ENCODE results near the gene CLECL1.

CLECL1 gene

DNA sequence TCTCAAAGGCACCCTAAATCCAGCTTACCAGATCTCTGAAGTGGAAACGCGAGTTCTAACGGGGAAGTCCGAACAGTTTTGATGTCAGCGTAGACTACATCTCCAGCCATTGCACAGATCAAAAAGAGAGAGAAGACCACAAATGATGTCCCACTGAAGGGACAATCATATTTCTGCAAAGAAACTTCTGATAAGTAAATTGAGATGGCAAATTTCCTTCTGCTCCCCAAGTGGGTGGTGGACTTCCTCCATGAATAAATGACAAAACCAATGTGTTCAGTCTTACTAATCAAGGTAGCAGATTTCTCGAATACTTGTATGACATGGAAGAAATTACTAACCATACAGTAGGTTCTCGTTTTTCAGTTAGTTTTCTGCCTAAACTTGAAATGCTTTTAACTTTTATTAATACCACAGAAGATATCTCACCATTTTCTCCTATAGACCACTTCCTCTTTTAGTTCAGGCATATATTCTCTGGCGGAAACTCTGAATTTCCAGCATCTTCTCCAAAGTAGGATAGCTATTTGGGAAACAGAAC lies at the start of gene CLECL1:
TSS of gene CLECL1 (minus strand) at position 177 of the 541 bp plus-strand sequence.
- no peak for DNase-seq (ENCODE audit: low spot score)

DNA sequence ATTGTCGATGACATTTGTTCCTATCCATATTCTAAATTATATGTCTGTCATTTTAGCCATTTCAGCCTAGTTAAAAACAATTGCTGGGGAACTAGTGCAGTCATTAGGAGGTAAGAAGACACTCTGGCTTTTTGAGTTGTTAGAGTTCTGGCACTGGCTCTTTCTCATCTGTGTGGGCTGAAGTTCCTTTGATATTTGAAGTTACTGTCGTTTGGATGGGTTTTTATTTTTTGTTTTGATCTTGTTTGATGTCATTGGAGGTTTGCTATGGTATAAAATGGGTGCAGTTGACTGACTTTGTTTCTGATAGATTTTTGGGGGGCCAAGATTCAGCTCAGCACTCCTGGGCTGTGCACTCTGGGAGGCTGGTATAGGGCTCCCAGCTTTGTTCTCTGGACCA lies 48.5 kb upstream of the CLECL1 start:
- DNase-seq (ENCODE audit: low spot score): no peak

DNA sequence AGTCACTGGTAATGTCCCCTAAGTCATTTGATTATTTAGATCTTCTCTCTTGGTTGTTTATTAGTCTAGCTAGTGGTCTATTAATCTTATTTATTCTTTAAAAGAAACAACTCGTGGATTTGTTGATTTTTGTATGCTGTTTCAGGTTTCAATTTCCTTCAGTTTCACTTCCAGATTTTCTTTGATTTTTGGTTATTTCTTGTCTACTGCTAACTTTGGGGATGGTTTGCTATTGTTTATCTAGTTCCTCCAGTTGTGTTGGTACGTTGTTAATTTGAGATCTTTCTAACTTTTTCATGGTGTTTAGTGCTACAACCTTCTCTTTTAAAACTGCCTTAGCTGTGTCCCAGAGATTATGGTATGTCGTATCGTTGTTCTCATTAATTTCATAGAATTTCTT lies 46.3 kb upstream of the CLECL1 start:
- no peak for DNase-seq (ENCODE audit: low spot score)

DNA sequence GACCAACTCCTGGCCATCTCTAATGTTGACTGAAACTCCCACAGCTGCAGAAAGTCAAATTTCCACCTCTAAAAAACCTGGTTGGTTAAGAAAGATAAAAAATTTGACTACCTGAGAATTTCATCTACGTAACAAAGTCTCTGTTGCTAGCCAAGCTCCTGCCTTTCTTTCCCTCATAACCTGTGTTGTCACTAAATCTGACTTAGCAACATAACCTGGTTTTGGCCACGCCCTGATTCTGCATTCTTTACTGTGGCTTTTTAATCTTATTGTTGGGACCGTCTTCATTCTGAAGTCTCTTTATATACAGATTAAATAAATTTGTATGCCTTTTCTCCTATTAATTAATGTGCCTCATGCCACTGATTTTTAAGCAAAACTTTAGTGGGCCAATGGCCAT lies 43.9 kb upstream of the CLECL1 start:
- no peak for DNase-seq (ENCODE audit: low spot score)

DNA sequence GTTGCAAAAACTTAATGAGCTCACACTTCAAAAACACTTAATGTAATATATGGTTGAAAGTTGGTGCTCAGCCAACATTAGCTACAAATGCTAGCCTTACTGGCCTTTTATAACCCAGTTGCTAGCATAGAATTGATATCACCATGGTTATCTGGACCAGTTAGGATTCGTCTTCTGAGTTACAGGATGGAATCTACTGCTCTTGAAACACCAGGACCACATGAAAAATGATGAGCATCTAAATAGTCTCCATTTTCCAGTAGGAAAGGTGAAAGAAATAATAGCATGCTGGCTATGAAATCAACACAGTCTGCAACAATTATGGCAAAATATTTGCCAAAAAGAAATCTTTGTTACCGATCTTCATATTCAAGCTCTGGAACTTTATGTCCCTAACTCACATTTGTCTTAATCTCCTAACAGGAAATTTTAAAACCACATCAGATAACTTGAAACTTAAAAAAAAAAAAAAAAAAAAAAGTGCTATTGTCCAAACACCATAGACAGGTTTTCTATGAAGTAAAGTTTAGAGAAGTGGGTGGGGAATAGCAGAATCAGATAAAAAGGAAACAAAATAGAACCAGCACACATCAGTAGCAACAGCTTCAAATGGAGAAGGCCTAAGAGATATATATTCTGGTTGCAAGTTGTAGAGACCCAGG lies 40.5 kb upstream of the CLECL1 start:
- no peak for DNase-seq (ENCODE audit: low spot score)

DNA sequence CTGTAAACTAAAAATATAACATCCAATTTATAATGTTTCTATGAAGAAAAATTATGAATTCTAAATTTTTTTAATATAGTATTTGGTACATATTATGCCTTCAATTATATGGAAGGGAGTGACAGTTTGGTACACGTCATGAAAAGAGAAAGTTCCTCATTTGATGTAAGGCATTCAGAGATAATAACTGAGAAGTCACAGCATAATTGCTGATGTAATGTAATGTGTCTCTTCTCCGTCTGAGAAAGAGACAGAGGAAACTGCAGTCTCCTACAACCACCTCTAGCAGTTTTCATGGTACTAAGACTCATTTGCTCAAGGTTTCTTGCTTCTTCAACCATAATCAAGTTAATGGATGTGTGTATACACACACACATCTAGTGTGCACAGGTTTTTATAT lies 30.1 kb upstream of the CLECL1 start:
- DNase-seq (ENCODE audit: low spot score): no peak

DNA sequence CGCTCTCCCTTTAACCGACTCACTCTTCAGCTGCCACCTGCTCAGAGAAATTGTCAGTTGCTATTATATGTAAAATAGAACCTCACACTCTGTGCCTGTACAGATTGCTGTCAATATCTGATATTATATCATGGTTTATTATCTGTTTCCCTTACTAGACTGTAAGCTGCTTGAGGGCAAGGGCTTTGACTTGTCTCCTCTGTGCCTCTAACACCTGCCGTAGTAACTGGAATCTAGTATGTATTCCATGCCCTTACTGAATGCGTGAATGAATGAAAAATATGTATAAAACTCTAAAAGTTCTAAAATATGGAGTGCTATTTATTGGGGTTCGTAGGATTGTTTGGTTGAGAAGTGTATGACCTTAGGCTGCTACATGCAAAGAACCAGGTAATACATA lies 29.5 kb upstream of the CLECL1 start:
- no peak for DNase-seq (ENCODE audit: low spot score)

DNA sequence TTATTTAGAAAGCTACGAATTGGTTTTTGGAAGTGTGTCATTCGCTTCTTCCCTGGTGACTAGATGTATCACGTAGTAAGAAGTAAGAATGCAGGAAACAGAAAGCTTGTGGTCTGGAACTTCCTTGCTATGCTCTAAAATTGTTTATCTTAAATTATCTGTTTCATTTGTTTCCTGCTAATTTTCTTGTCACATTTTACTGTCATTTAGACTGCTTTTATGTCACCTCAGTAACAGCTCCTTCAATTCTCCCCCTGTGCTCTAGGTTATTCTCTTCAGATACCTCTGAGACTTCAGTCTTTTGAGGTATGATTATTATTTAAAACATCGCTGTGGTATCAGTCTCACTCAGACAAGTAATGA lies 28.5 kb upstream of the CLECL1 start:
- no peak for DNase-seq (ENCODE audit: low spot score)

DNA sequence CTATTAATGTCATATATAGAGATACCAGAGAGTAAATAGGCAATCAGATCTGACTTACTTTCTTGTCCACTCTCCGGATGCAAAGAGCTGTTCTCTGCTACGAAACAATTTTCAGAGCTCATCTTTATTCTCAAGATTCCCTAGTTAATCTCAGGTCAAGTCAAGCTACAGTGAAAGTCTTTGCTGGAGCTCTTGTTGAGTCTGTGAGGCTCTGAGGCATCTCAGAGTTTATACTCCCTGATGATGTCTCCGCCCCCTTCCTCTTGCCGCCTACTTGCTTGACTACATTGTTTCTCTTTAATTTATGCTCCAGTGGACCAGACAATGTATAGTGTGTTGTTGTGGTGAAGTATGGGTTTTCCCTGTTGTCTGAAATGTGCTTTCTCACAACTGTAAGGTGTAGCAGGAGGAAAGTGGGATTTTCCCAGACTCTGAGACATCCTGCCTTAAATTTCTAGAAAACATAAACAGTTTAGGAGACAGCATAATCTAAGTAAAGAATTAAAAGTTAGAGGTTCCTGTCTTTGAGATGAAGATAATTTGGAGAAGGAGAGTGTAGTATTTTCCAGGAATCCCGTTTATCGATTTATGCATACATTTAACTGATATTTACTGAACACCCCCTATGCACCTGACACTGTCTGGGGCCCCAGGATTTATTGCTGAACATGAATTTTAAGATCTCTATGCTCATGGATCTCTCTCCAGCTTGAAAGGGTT lies 28.0 kb upstream of the CLECL1 start, which contains the start of gene CD69:
TSS of gene CD69 (minus strand) at position 203 of the 720 bp plus-strand sequence. CDS start at position 122, 81 bp downstream.
- no peak for DNase-seq (ENCODE audit: low spot score)

DNA sequence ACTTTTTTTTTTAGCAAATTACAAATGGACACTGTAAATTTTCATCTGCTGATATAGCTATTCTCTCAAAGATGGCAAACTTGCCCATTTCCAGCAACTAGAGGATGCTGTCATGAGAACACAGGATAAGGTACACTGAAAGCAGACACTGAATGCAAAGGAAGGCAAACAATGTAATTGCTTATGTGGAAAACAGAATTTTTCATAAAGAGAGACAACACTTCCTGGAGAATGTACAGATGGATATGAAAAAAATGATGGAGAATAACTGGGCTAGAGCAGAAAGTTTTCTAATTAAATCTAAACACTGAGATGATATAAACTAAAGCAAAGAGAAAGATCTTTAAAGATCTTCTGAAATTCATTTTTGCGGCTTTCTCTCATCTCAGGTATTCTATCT lies 27.2 kb upstream of the CLECL1 start:
- DNase-seq (ENCODE audit: low spot score): no peak

DNA sequence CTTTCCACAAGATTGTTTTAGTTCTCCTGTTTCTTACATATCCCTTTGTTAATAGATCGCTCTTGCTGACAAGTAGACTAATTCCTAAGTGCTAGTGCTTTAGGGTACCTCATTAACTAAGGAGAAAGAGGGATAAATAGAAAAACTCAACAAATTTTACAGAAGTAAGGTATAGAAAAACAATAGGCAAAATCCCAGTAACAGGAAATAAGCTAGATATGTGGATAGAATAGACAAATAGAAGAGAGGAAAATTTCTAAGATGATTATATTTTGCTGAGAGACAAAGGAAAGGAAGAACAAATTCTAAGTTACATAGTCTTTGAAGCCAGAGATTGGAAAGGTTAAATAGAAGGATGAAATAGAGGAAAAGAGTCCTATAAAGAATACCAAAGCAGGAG lies 26.8 kb upstream of the CLECL1 start:
- DNase-seq (ENCODE audit: low spot score): no peak

DNA sequence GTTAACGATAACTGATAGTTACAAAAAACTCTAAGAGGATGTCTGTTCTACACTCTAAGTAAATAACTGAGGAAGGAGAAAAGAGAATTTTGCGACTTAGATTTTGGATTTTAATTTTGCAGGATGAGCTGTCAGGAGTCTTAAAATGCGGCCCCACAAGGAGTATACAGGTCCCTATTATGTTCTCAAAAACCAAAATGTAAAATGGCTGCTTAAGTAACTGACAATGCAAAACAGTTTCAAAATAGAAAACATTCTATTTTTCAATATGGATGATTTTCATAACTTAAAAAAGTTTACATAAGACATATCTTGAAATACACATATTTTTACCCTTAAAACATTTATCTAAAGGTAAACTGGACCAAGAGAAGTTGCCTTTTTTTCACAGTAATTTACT lies 25.2 kb upstream of the CLECL1 start:
- no peak for DNase-seq (ENCODE audit: low spot score)

DNA sequence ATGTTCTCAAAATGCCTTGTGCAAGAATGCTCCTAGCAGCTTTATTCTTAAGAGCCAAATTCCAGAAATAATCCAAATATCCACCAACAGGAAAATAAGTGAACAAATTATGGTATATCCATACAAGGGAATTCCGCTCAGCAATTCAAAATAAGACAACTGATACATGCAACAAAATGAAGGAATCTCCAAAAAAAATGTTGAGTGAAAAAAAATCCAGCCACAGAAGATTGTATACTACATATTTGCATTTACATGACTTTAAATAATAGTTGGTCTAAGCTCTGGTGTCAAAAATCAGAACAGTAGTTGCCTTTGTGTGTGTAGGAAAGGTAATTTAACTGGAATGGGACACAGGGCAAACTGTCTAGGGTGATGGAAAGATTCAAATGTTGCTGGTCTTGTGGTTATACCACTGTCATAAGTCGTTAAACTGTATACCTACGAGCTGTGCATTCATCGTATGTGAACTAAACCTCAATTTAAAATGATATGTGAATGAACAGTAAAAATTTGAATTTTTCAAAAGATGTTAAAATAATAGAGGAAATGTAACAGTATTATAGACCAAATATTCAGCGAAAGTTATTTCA lies 24.6 kb upstream of the CLECL1 start:
- DNase-seq (ENCODE audit: low spot score): no peak

DNA sequence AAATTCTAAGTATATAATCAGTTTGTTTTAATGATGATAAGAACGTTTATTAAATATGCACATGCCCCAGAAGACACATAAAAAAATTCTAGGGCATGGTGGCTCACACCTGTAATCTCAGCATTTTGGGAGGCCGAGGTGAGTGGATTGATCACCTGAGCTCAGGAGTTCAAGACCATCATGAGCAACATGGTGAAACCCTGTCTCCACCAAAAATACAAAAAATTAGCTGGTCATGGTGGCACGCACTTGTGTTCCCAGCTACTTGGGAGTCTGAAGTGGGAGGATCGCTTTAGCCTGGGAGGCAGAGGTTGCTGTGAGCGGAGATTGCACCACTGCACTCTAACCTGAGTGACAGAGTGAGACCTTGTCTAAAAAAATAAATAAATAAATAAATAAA lies 23.8 kb upstream of the CLECL1 start:
- DNase-seq (ENCODE audit: low spot score): no peak

DNA sequence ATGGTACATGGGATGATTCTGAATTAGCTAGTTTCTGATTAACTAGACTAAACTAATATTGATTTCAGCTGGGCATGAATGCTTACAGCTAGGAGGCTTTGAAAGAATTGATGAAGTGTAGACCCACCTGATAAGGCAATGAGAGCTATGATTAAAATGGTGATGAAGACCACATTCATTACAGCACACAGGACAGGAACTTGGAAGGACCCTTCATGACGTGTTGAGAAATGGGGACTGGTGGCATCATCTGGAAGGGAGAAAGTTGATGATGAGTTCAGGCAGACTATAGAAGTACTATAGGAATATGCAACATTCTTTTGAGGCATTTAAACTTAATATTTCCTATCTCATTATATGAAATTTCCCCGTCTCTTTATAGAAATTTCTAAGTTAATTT lies 23.3 kb upstream of the CLECL1 start:
- no peak for DNase-seq (ENCODE audit: low spot score)

DNA sequence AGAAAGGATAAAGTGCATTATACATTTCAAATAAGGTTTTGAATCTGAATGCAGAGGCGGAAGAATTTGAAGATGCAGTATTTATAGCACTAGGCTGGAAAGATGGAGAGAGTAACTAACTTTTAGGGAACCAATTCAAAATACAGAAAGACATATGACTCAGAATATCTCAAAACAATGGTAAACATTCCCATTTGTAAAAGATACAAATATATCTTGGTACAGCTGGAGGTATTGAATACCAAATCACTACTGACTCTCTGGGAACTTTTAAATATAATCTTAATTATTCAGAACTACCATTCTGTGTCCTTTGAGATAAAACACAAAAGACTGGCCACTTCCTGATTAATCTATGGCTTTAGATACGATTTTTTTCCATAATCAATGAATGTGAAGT lies 22.7 kb upstream of the CLECL1 start:
- DNase-seq (ENCODE audit: low spot score): no peak

DNA sequence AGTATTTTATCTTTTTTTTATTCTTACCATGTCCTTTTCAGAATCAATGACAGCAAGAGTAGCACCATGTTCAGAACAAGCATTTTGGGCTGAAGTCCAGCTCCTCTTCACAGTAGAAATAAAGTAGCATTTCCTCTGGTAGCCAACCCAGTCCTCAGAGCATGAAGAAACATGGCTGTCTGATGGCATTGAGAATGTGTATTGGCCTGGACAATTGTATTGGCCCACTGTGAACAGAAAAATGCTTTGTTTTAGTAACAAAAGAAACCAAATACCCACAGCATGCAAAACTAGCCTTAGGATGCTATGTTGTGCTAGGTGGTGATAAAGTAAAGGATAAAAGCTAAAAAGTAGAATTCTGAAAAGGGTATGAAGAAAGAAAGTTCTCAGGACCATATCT lies 22.1 kb upstream of the CLECL1 start:
- DNase-seq (ENCODE audit: low spot score): no peak

DNA sequence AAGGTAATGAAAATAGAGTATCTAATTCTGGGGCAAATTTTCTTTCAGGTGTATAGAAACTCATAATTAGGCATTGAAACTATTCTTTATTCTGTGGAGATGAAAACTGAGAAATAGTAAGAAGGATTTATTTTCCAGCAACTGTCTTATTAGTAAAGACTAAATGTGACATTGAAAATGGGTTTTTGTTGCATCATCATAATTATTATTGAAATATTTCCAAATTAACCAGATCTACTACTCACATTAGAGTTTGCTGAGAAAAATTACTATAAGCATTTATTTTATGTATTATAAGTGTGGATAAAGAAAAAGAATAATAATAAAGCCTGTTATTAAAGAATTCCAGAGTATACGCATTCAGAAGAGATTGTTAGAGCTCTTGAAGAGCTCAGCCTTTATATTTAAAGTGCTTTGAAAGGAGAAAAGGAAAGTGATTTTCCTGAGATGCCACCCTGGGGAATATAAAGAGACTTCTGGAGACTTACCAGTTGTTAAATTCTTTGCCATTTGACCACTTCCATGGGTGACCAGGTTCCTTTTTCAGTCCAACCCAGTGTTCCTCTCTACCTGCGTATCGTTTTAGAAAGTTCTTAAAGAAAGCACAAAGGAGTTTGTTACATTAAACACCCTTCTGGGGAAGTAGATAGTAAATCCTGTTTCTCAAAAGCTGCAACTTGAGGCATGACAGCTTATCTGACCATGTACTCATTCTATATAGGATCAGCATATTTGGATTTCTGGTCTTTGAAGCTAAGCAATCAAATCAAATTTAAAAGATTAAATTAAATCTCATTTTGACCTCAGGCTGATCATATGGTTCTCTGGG lies 21.4 kb upstream of the CLECL1 start:
- no peak for DNase-seq (ENCODE audit: low spot score)

DNA sequence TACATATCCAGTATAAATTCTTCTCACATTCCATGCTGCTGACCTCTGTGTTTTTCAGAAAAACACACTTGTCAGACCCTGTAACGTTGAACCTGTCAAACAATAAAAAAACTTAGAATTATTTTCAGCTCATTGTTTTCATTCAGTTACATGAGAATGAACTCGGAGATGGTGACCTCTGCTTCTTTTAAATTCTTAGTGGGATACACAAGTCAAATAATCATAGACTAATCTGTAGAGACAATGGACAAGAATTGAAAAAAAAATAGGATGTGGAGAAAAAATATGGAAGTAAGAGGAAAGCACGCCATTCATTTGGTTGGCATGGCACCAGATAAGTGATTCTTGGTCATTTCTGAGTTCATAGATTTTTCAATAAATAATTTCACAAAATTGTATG lies 20.6 kb upstream of the CLECL1 start:
- no peak for DNase-seq (ENCODE audit: low spot score)

DNA sequence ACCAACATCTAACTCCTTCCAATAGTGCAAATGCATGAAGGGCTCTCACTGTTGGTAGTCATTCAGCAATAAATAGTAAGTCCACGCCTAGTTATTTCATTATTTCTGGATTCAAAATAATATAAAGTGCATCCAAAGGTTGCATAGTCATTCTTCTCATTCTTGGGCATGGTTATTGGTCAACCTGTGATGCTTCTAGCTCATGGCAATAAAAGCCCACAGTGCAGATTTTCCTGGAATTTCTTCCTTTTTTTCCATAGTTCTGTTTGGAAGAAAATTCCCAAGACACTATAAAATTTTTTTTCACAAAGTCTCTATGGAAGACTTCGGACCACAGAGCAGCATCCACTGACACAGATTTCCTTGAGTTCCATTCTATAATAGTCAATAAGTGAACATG lies 20.2 kb upstream of the CLECL1 start:
- no peak for DNase-seq (ENCODE audit: low spot score)

DNA sequence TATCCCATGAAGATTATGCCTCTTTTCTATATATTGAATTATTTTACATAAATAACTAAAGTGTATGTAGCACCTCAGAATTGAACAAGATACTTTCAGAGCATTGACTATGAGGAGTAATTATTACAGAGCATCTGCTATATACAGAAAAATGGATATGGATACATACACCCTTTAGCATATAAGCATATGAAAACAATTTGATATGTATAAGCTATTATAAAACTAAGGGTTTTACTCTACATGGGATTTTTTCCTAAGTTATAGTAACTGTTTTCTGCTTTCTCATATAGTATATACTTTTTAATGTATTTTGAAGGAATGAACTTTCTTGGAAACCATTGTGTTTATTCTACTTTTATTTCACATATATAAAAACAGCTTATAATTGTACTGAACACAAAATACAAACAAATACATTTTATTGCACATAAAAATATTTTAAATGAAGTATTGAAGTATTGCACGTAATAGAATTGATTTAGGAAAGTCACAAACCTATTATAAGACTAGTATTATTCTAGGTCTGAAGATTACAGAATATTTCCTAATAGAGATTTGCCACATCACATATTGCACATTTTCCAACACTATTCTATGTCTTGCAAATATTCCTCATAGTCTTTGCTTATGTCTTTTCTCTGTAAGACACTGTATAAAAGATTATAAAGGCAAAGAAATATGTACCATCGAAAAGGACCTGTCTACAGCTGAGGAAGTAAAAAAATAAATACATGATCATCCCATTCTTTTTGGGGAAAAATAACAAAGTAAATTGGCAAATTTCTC lies 19.4 kb upstream of the CLECL1 start:
- DNase-seq (ENCODE audit: low spot score): no peak
